ENCODE data around the gene TNIK.

Gene TNIK

GRCh38 chr3:171417137-171417536 lies 43.1 kb downstream of the TNIK start:
- no peak for TF ChIP-seq REST (IDR thresholded peaks at IDR 0.05; ENCODE audit: insufficient read depth in 1 of 2, low read depth in 2 of 2, low read length in 2 of 2)
- TF ChIP-seq POLR2AphosphoS5 (IDR thresholded peaks at IDR 0.05; ENCODE audit: low read depth, low read length): no peak
- TF ChIP-seq TAF1 (IDR thresholded peaks at IDR 0.05; ENCODE audit: borderline replicate concordance, insufficient read depth, low read length): no peak
- no peak for TF ChIP-seq FOXP2 (optimal IDR thresholded peaks at IDR 0.05; ENCODE audit: borderline replicate concordance, extremely low read depth, extremely low read length, insufficient read depth)
- no peak for TF ChIP-seq SIN3A (IDR thresholded peaks at IDR 0.05; ENCODE audit: borderline replicate concordance, insufficient read depth, low read length)

GRCh38 chr3:171416666-171417065 lies 43.5 kb downstream of the TNIK start:
- TF ChIP-seq POLR2AphosphoS5 (IDR thresholded peaks at IDR 0.05; ENCODE audit: low read depth, low read length): no peak
- no peak for TF ChIP-seq REST (IDR thresholded peaks at IDR 0.05; ENCODE audit: insufficient read depth in 1 of 2, low read depth in 2 of 2, low read length in 2 of 2)
- no peak for TF ChIP-seq SIN3A (IDR thresholded peaks at IDR 0.05; ENCODE audit: borderline replicate concordance, insufficient read depth, low read length)
- TF ChIP-seq FOXP2 (optimal IDR thresholded peaks at IDR 0.05; ENCODE audit: borderline replicate concordance, extremely low read depth, extremely low read length, insufficient read depth): no peak
- no peak for TF ChIP-seq TAF1 (IDR thresholded peaks at IDR 0.05; ENCODE audit: borderline replicate concordance, insufficient read depth, low read length)

GRCh38 chr3:171416061-171416460 lies 44.1 kb downstream of the TNIK start:
- TF ChIP-seq SIN3A (IDR thresholded peaks at IDR 0.05; ENCODE audit: borderline replicate concordance, insufficient read depth, low read length) (no peak), POLR2AphosphoS5 (IDR thresholded peaks at IDR 0.05; ENCODE audit: low read depth, low read length) (no peak), TAF1 (IDR thresholded peaks at IDR 0.05; ENCODE audit: borderline replicate concordance, insufficient read depth, low read length) (no peak)

- TF ChIP-seq POLR2AphosphoS5 (IDR thresholded peaks at IDR 0.05; ENCODE audit: low read depth, low read length) (no peak), REST (IDR thresholded peaks at IDR 0.05; ENCODE audit: insufficient read depth in 1 of 2, low read depth in 2 of 2, low read length in 2 of 2) (no peak), TAF1 (IDR thresholded peaks at IDR 0.05; ENCODE audit: borderline replicate concordance, insufficient read depth, low read length) (no peak), SIN3A (IDR thresholded peaks at IDR 0.05; ENCODE audit: borderline replicate concordance, insufficient read depth, low read length) (no peak), FOXP2 (optimal IDR thresholded peaks at IDR 0.05; ENCODE audit: borderline replicate concordance, extremely low read depth, extremely low read length, insufficient read depth) (no peak)
Measured at GRCh38 chr3:171415070-171415469, 45.1 kb downstream of the TNIK start.

- no peak for TF ChIP-seq SIN3A (IDR thresholded peaks at IDR 0.05; ENCODE audit: borderline replicate concordance, insufficient read depth, low read length)
- no peak for TF ChIP-seq POLR2AphosphoS5 (IDR thresholded peaks at IDR 0.05; ENCODE audit: low read depth, low read length)
- TF ChIP-seq FOXP2 (optimal IDR thresholded peaks at IDR 0.05; ENCODE audit: borderline replicate concordance, extremely low read depth, extremely low read length, insufficient read depth): no peak
- TF ChIP-seq REST (IDR thresholded peaks at IDR 0.05; ENCODE audit: insufficient read depth in 1 of 2, low read depth in 2 of 2, low read length in 2 of 2): no peak
- no peak for TF ChIP-seq TAF1 (IDR thresholded peaks at IDR 0.05; ENCODE audit: borderline replicate concordance, insufficient read depth, low read length)
Measured at GRCh38 chr3:171412473-171412872, 47.7 kb downstream of the TNIK start.

Data from PFSK-1 (cell line).